Keratinocyte (primary cell): ENCODE results near the gene SLC12A6. TPM values are rescaled to one million over a fixed set of nuclear protein-coding genes. Genes with fewer than 3 reads are reported as not detected.

Experiments used
- DNase-seq: peaks from one replicate; pipeline ENCODE4 v3.0.0-alpha.2; 2011; ENCODE audit warnings: low read depth, missing footprints, low spot score
- FAIRE-seq: peaks from 2 replicates; lab custom pipeline; 2011; peaks lifted over from hg19 to GRCh38; lab: Jason Lieb, UNC
- H2AFZ ChIP-seq: 2 replicates; pipeline ENCODE4 v1.6.0; 2012; ENCODE audit warnings: low read length, control low read depth, inconsistent platforms; ENCODE audit not compliant: control insufficient read depth
- H3K27ac ChIP-seq: 2 replicates; pipeline ENCODE4 v1.5.1; 2011; ENCODE audit warnings: low read length; ENCODE audit not compliant: control insufficient read depth, insufficient read depth
- H3K27me3 ChIP-seq: 3 replicates; pipeline ENCODE4 v1.6.0; 2011; ENCODE audit warnings: low read length; ENCODE audit not compliant: control insufficient read depth, insufficient read depth; ENCODE audit errors: extremely low read depth
- H3K36me3 ChIP-seq, 2 experiments: 2 replicates in 1 of 2; 3 replicates in 1 of 2; pipeline ENCODE4 v1.5.1; 2011; ENCODE audit warnings: low read length in 2 of 2, mild to moderate bottlenecking in 1 of 2; ENCODE audit not compliant: control insufficient read depth in 2 of 2, insufficient read depth in 2 of 2; ENCODE audit errors: extremely low read depth in 1 of 2
- H3K4me1 ChIP-seq: 3 replicates; pipeline ENCODE4 v1.5.1; 2011; ENCODE audit warnings: low read length; ENCODE audit not compliant: control insufficient read depth, insufficient read depth; ENCODE audit errors: extremely low read depth
- H3K4me2 ChIP-seq: 3 replicates; pipeline ENCODE4 v1.6.0; 2011; ENCODE audit warnings: low read depth, low read length; ENCODE audit not compliant: control insufficient read depth, insufficient read depth; ENCODE audit errors: extremely low read depth
- H3K4me3 ChIP-seq, 3 experiments: fragments of 200-600 bp in 1 of 3; sonication (generic) in 1 of 3; 2 replicates in 2 of 3; 3 replicates in 1 of 3; pipeline ENCODE4 v1.5.1; 2011 to 2016; ENCODE audit warnings: low read length in 3 of 3, mild to moderate bottlenecking in 3 of 3, control low read depth in 2 of 3, inconsistent platforms in 1 of 3, low read depth in 1 of 3, mixed read lengths in 1 of 3, mixed run types in 1 of 3, moderate library complexity in 1 of 3; ENCODE audit not compliant: control insufficient read depth in 2 of 3, insufficient read depth in 2 of 3; ENCODE audit errors: extremely low read depth in 1 of 3
- H3K79me2 ChIP-seq: 2 replicates; pipeline ENCODE4 v1.6.0; 2012; ENCODE audit warnings: low read length; ENCODE audit not compliant: control insufficient read depth, insufficient read depth
- H3K9ac ChIP-seq: 3 replicates; pipeline ENCODE4 v1.6.0; 2011; ENCODE audit warnings: low read length; ENCODE audit not compliant: control insufficient read depth, insufficient read depth; ENCODE audit errors: extremely low read depth
- H3K9me1 ChIP-seq: 3 replicates; pipeline ENCODE4 v1.6.0; 2011; ENCODE audit warnings: low read length; ENCODE audit not compliant: control insufficient read depth, insufficient read depth; ENCODE audit errors: extremely low read depth
- H3K9me3 ChIP-seq: 2 replicates; pipeline ENCODE4 v1.5.1; 2012; ENCODE audit warnings: low read depth, low read length; ENCODE audit not compliant: control insufficient read depth
- H4K20me1 ChIP-seq: 3 replicates; pipeline ENCODE4 v1.6.0; 2011; ENCODE audit warnings: low read length; ENCODE audit not compliant: control insufficient read depth, insufficient read depth; ENCODE audit errors: extremely low read depth
- EZH2 ChIP-seq: IDR thresholded peaks from one replicate; pipeline ENCODE4 v1.6.1; 2012; ENCODE audit warnings: inconsistent platforms, mild to moderate bottlenecking, low read length, moderate library complexity
- dilution Hi-C: fragments of 300-500 bp; cut with MboI; formaldehyde crosslinking; loops from one replicate; pipeline ENCODE4 v1.7.0; 2020; ENCODE audit warnings: low sequenced_read_pairs; ENCODE audit not compliant: extremely low pct_ligation_motif_present
- polyA plus RNA-seq, 5 experiments: library from polyadenylated mRNA; depleted of rRNA in 3 of 5; stranded (reverse) in 3 of 5; stranded (forward) in 1 of 5; unstranded in 1 of 5; fragments of >200 nt; gene quantifications; 1 replicate in 1 of 5; 2 replicates in 3 of 5; 3 replicates in 1 of 5; pipeline versions ENCODE4 v1.2.1 to v1.2.3, GENCODE V29; 2011 to 2012; ENCODE audit warnings: missing spikeins in 2 of 5, low read depth in 1 of 5, low replicate concordance in 1 of 5
- TF ChIP-seq, protein P1 (sequence below), 3 experiments: IDR thresholded peaks in 1 of 3; conservative IDR thresholded peaks in 1 of 3; optimal IDR thresholded peaks in 1 of 3; 2 replicates in 2 of 3; 3 replicates in 1 of 3; pipeline versions ENCODE3 to v1.5.1; 2011; ENCODE audit warnings: low read length in 3 of 3, mild to moderate bottlenecking in 3 of 3, moderate library complexity in 2 of 3, control low read depth in 1 of 3, inconsistent platforms in 1 of 3; ENCODE audit not compliant: insufficient read depth in 2 of 3; ENCODE audit errors: extremely low read depth in 1 of 3

The SLC12A6 gene
- polyA plus RNA-seq, 1 donor (not counting 4 experiments of a cell fraction or from before 2014, with no cell fraction given), result 24.3 TPM

DNA sequence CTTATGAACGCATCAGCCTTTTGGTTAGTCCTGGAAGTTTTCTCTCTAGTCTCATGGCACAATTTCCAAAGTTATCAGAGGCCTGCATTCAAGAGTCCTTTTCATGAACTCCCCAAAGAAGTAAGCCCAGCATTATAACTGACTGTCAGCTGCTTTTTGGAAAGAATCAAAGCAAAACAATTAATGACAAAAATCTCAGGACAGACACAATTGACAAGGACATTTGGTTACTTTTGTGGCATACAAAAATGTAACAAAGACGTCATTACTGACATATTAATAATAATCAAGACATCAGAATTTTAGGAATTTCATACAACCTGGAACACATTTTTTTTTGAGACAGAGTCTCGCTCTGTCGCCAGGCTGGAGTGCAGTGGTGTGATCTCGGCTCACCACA is 148.9 kb downstream of the SLC12A6 start:
- Histone ChIP-seq H2AFZ (no peak overlapping the region), H3K4me3 (no peak overlapping the region), H3K9ac (no peak overlapping the region), H3K4me1 (no peaks in the 10 kb centered on the region), H3K4me2 (no peak overlapping the region), H4K20me1 (no peaks in the 10 kb centered on the region), H3K36me3 (no peaks in the 10 kb centered on the region), H3K9me1 (no peaks in the 10 kb centered on the region), H3K9me3 (no peaks in the 10 kb centered on the region), H3K27ac (no peak overlapping the region), H3K79me2 (peaks cover 90% of the 10 kb centered on the region), H3K27me3 (no peaks in the 10 kb centered on the region)
- DNase-seq, result no peak
- dilution Hi-C loops, result no loop called here
- TF ChIP-seq, protein P1, sequence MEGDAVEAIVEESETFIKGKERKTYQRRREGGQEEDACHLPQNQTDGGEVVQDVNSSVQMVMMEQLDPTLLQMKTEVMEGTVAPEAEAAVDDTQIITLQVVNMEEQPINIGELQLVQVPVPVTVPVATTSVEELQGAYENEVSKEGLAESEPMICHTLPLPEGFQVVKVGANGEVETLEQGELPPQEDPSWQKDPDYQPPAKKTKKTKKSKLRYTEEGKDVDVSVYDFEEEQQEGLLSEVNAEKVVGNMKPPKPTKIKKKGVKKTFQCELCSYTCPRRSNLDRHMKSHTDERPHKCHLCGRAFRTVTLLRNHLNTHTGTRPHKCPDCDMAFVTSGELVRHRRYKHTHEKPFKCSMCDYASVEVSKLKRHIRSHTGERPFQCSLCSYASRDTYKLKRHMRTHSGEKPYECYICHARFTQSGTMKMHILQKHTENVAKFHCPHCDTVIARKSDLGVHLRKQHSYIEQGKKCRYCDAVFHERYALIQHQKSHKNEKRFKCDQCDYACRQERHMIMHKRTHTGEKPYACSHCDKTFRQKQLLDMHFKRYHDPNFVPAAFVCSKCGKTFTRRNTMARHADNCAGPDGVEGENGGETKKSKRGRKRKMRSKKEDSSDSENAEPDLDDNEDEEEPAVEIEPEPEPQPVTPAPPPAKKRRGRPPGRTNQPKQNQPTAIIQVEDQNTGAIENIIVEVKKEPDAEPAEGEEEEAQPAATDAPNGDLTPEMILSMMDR (optimal IDR thresholded peaks at IDR 0.05 in 1 of 3, IDR thresholded peaks at IDR 0.05 in 1 of 3, conservative IDR thresholded peaks at IDR 0.05 in 1 of 3; ENCODE audit: extremely low read depth in 1 of 3, insufficient read depth in 2 of 3, low read length in 3 of 3), result no peak
- TF ChIP-seq EZH2, result no peak
- FAIRE-seq, result no peak

DNA sequence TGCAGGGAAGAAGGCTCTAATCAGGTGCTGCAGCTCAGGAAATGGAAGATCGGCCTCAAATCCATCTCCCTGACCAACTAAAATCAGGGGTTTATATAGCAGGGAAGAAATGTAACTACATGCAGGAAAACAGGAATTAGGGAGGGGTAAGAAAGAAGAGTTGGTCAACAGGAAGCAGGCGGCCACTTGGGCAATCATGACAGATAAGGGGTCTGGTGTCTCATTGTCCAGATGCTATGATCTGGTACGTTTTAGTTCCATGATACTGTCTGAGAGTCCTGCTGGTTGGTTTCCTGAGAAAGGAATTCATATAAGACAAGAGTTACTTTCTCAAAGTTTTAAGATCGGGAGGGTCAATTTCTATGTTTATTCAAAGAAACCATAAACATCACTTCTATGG is 151.9 kb downstream of the SLC12A6 start:
- Histone ChIP-seq H3K4me2 (no peak overlapping the region), H3K27me3 (no peaks in the 10 kb centered on the region), H2AFZ (no peak overlapping the region), H3K36me3 (no peaks in the 10 kb centered on the region), H3K9me3 (no peaks in the 10 kb centered on the region), H3K9ac (no peak overlapping the region), H3K4me1 (peaks cover 3% of the 10 kb centered on the region), H3K9me1 (no peaks in the 10 kb centered on the region), H4K20me1 (no peaks in the 10 kb centered on the region), H3K4me3 (no peak overlapping the region), H3K27ac (no peak overlapping the region), H3K79me2 (peaks cover 89% of the 10 kb centered on the region)
- no peak for FAIRE-seq
- DNase-seq, result no peak
- TF ChIP-seq EZH2, result no peak
- TF ChIP-seq, protein P1 (optimal IDR thresholded peaks at IDR 0.05 in 1 of 3, IDR thresholded peaks at IDR 0.05 in 1 of 3, conservative IDR thresholded peaks at IDR 0.05 in 1 of 3; ENCODE audit: extremely low read depth in 1 of 3, insufficient read depth in 2 of 3, low read length in 3 of 3), result no peak
- dilution Hi-C loops, result no loop called here
